ENCODE measurements around the gene PRR16.

PRR16 gene

DNA sequence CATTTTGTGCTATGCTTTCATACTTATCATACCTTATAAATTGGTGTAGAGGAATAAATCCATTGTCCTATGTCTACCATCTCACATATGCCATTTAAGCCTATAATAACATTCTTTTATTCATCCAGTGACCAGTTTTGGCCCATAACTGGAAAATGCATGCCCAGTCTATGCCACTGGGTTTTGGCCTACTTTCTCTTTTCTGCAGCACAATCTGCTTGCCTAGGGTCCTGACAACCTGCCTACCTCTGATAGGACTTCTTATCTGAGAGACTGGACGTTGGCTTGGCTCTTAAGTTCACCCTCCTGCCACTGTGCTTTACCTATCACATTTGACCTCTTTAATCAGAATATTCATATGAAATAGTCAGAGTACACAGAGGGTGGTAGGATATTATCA lies 103.0 kb downstream of the PRR16 start:
- no peaks in the 10 kb centered on the region for H3K27me3 Mint-ChIP-seq (ENCODE audit: low read depth)
- TF ChIP-seq CTCF (IDR thresholded peaks at IDR 0.05; ENCODE audit: unreplicated experiment in 3 of 3) = no peak
- no peaks in the 10 kb centered on the region for H3K36me3 Mint-ChIP-seq (ENCODE audit: low read depth)
- no peak overlapping the region for H3K27ac Mint-ChIP-seq
- no peaks in the 10 kb centered on the region for H3K9me3 Mint-ChIP-seq
- no peak overlapping the region for H3K4me3 Mint-ChIP-seq
- H3K4me1 Mint-ChIP-seq = no peaks in the 10 kb centered on the region

DNA sequence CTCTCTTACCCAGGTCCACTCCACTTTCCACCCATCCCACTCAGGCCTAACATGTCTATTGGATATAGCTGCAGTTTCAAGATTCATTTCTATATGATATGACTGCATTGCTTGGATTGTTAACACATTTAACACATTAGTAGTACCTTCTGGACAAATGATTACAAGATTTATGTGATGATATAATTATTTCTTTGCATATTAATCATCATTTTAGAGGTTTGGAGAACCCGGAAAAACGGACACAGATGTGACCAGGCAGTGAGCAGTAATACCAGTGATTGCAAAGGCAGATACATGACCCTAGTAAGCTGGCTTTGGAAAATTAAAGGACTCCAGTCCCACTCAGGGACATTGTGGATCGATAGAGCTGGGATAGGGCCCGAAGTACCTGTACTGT lies 103.8 kb downstream of the PRR16 start:
- Mint-ChIP-seq H3K4me1 (no peaks in the 10 kb centered on the region), H3K27ac (no peak overlapping the region), H3K9me3 (no peaks in the 10 kb centered on the region), H3K27me3 (ENCODE audit: low read depth) (no peaks in the 10 kb centered on the region), H3K36me3 (ENCODE audit: low read depth) (no peaks in the 10 kb centered on the region), H3K4me3 (no peak overlapping the region)
- no peak for TF ChIP-seq CTCF (IDR thresholded peaks at IDR 0.05; ENCODE audit: unreplicated experiment in 3 of 3)

GRCh38 chr5:120568711-120569110 lies 104.6 kb downstream of the PRR16 start:
- no peaks in the 10 kb centered on the region for H3K36me3 Mint-ChIP-seq (ENCODE audit: low read depth)
- no peaks in the 10 kb centered on the region for H3K9me3 Mint-ChIP-seq
- TF ChIP-seq CTCF (IDR thresholded peaks at IDR 0.05; ENCODE audit: unreplicated experiment in 3 of 3) = no peak

GRCh38 chr5:120576588-120576987 lies 112.5 kb downstream of the PRR16 start:
- Mint-ChIP-seq H3K36me3 (ENCODE audit: low read depth) (no peaks in the 10 kb centered on the region), H3K9me3 (peaks cover 4% of the 10 kb centered on the region), H3K27ac (no peak overlapping the region), H3K27me3 (ENCODE audit: low read depth) (no peaks in the 10 kb centered on the region), H3K4me3 (no peak overlapping the region), H3K4me1 (no peaks in the 10 kb centered on the region)
- no peak for TF ChIP-seq CTCF (IDR thresholded peaks at IDR 0.05; ENCODE audit: unreplicated experiment in 3 of 3)

More at GRCh38 chr5:120568711-120569110, 104.6 kb downstream of the PRR16 start:
- Mint-ChIP-seq H3K27me3 (ENCODE audit: low read depth) (no peaks in the 10 kb centered on the region), H3K4me3 (no peak overlapping the region), H3K27ac (no peak overlapping the region), H3K4me1 (no peaks in the 10 kb centered on the region)

DNA sequence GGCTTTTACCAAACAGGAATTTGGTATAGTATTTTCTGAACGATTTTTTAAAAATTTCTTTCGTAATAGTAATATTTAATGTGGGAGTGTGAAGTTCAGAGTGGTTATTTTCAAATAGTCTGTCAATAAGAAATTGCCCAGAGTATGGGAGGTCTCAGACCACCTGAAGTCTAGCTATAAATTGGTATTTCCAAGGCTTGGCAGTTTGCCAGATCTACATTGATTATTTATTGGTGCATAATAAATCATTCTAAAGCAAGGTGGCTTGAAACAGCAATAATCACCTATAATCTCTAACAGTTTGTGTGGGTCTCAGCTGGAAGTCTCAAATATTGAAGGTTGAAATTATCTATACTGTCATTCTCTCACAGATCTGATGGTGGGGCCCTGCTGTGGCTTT lies 118.5 kb downstream of the PRR16 start:
- H3K36me3 Mint-ChIP-seq (ENCODE audit: low read depth) = no peaks in the 10 kb centered on the region
- TF ChIP-seq CTCF (IDR thresholded peaks at IDR 0.05; ENCODE audit: unreplicated experiment in 3 of 3) = no peak
- H3K27me3 Mint-ChIP-seq (ENCODE audit: low read depth) = no peaks in the 10 kb centered on the region
- H3K4me3 Mint-ChIP-seq = no peak overlapping the region
- no peak overlapping the region for H3K27ac Mint-ChIP-seq
- H3K9me3 Mint-ChIP-seq = peaks cover 5% of the 10 kb centered on the region
- H3K4me1 Mint-ChIP-seq = no peaks in the 10 kb centered on the region

DNA sequence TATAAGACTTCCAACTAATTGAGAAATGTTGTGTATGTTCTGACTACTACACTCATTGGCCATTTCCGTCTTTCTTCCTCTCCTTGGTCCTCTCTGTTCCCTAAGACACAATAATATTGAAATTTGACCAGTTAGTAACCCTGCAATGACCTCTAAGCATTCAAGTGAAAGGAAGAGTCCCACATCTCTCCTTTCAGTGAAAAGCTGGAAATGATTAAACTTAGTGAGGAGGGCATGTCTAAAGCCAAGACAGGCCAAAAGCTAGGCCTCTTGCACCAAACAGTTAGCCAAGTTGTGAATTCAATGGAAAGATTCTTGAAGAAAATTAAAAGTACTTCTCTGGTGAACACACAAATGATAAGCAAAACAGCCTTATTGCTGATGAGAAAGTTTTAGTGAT lies 122.5 kb downstream of the PRR16 start:
- Mint-ChIP-seq H3K27ac (no peak overlapping the region), H3K36me3 (ENCODE audit: low read depth) (no peaks in the 10 kb centered on the region), H3K27me3 (ENCODE audit: low read depth) (no peaks in the 10 kb centered on the region), H3K9me3 (peaks cover under 1% of the 10 kb centered on the region), H3K4me3 (no peak overlapping the region), H3K4me1 (no peaks in the 10 kb centered on the region)
- no peak for TF ChIP-seq CTCF (IDR thresholded peaks at IDR 0.05; ENCODE audit: unreplicated experiment in 3 of 3)

All from nephron (organoid).